ENCODE data around the gene PSMC3IP.

DNA sequence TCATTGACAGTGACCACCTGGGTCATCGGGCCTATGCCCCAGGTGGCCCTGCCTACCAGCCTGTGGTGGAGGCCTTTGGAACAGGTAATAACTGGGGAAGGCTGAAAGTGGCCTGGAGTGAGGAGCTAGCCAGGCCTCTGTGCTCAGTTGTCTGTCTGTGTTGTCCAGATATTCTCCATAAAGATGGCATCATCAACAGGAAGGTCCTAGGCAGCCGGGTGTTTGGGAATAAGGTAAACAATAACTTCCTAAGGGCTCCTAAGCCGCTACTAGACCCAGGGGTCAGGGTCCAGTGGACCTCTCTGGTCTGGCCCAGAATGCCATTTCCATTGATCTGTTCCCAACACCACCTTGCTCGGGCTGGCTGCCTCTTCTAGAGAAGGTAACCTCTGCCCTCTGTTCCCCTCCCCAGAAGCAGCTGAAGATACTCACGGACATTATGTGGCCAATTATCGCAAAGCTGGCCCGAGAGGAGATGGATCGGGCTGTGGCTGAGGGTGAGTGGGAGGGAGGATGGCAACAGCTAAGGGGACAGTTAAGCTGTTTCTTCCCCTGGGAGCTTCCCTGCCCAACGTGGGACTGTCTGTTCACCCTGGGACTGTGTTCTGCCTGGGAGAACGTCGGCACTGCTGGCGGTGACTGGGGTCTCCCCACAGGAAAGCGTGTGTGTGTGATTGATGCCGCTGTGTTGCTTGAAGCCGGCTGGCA is 12.6 kb downstream of the PSMC3IP start:
- no peak for TF ChIP-seq POLR2A (IDR thresholded peaks at IDR 0.05)
- TF ChIP-seq, protein P1, sequence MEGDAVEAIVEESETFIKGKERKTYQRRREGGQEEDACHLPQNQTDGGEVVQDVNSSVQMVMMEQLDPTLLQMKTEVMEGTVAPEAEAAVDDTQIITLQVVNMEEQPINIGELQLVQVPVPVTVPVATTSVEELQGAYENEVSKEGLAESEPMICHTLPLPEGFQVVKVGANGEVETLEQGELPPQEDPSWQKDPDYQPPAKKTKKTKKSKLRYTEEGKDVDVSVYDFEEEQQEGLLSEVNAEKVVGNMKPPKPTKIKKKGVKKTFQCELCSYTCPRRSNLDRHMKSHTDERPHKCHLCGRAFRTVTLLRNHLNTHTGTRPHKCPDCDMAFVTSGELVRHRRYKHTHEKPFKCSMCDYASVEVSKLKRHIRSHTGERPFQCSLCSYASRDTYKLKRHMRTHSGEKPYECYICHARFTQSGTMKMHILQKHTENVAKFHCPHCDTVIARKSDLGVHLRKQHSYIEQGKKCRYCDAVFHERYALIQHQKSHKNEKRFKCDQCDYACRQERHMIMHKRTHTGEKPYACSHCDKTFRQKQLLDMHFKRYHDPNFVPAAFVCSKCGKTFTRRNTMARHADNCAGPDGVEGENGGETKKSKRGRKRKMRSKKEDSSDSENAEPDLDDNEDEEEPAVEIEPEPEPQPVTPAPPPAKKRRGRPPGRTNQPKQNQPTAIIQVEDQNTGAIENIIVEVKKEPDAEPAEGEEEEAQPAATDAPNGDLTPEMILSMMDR (IDR thresholded peaks at IDR 0.05 in 8 of 11, conservative IDR thresholded peaks at IDR 0.05 in 3 of 11) = no peak
